Endothelial cell of umbilical vein (primary cell): ENCODE results near the gene BMPR1B. TPM values are rescaled to one million over a fixed set of nuclear protein-coding genes. Genes with fewer than 3 reads are reported as not detected.
"Not testable (repeated sequence)": the region's sequence is repeated elsewhere in the genome, so short reads cannot be mapped to it uniquely, and the experiment has no call there.

Source experiments
- BruUV-seq: library from RNA; stranded (reverse); fragments of 400-500 nt; replicated peaks from 2 replicates; lab custom pipeline; 2021; lab: Mats Ljungman, UMichigan
- CTCF ChIA-PET: fragments of 300-600, 350-600 bp; sonication (Branson Sonifier 250); formaldehyde crosslinking; loops from one replicate; lab custom pipeline; 2021; ENCODE audit warnings: antibody characterized with exemption, inconsistent platforms; lab: Charles Lee
- POLR2A ChIA-PET: fragments of 300-600, 350-600 bp; sonication (Branson Sonifier 250); formaldehyde crosslinking; loops from one replicate; lab custom pipeline; 2021; ENCODE audit warnings: antibody characterized with exemption, inconsistent platforms; lab: Charles Lee
- DNase-seq: peaks from one replicate; pipeline ENCODE4 v3.0.0-alpha.2; 2011; ENCODE audit warnings: low read depth, low spot score
- FAIRE-seq: peaks from 2 replicates; lab custom pipeline; 2011; peaks lifted over from hg19 to GRCh38; lab: Jason Lieb, UNC
- H2AFZ ChIP-seq: 2 replicates; pipeline ENCODE4 v1.6.0; 2012; ENCODE audit warnings: low read depth, low read length, control low read depth, inconsistent platforms
- H3K27ac ChIP-seq: 2 replicates; pipeline ENCODE4 v1.5.1; 2011; ENCODE audit warnings: low read depth, mild to moderate bottlenecking, control low read depth, low read length, moderate library complexity; ENCODE audit not compliant: insufficient read depth
- H3K27me3 ChIP-seq, 2 experiments: 2 replicates each; pipeline versions ENCODE4 v1.6.0 to v1.6.1; 2011; ENCODE audit warnings: low read length in 2 of 2, mixed read lengths in 1 of 2; ENCODE audit not compliant: control insufficient read depth in 2 of 2, insufficient read depth in 2 of 2
- H3K36me3 ChIP-seq, 2 experiments: 2 replicates in 1 of 2; 3 replicates in 1 of 2; pipeline ENCODE4 v1.5.1; 2011; ENCODE audit warnings: low read length in 2 of 2, mild to moderate bottlenecking in 1 of 2, moderate library complexity in 1 of 2; ENCODE audit not compliant: control insufficient read depth in 2 of 2, insufficient read depth in 2 of 2; ENCODE audit errors: extremely low read depth in 1 of 2
- H3K4me1 ChIP-seq: 3 replicates; pipeline ENCODE4 v1.5.1; 2011; ENCODE audit warnings: mild to moderate bottlenecking, low read length; ENCODE audit not compliant: control insufficient read depth, insufficient read depth; ENCODE audit errors: extremely low read depth
- H3K4me2 ChIP-seq: 2 replicates; pipeline ENCODE4 v1.6.1; 2011; ENCODE audit warnings: low read length, control low read depth, mixed read lengths; ENCODE audit not compliant: insufficient read depth
- H3K4me3 ChIP-seq, 3 experiments: fragments of 200-600 bp in 1 of 3; sonication (generic), shearing (Covaris generic) in 1 of 3; replicated peaks in 1 of 3; 2 replicates each; pipeline ENCODE4 v1.5.1; 2011 to 2016; ENCODE audit warnings: control low read depth in 3 of 3, low read length in 3 of 3, mild to moderate bottlenecking in 2 of 3, inconsistent platforms in 1 of 3, low read depth in 1 of 3, moderate library complexity in 1 of 3; ENCODE audit not compliant: insufficient read depth in 1 of 3
- H3K79me2 ChIP-seq: 2 replicates; pipeline ENCODE4 v1.6.0; 2012; ENCODE audit warnings: low read length, inconsistent platforms; ENCODE audit not compliant: control insufficient read depth, insufficient read depth
- H3K9ac ChIP-seq: replicated peaks from 2 replicates; pipeline ENCODE3; 2011; ENCODE audit warnings: low read length, control low read depth; ENCODE audit not compliant: insufficient read depth; ENCODE audit errors: extremely low read depth
- H3K9me1 ChIP-seq: replicated peaks from 3 replicates; pipeline ENCODE4 v1.6.0; 2011; ENCODE audit warnings: mild to moderate bottlenecking, low read length; ENCODE audit not compliant: control insufficient read depth, insufficient read depth; ENCODE audit errors: extremely low read depth
- H3K9me3 ChIP-seq: replicated peaks from 2 replicates; pipeline ENCODE4 v1.5.1; 2012; ENCODE audit warnings: low read length, inconsistent platforms; ENCODE audit not compliant: control insufficient read depth, insufficient read depth
- H4K20me1 ChIP-seq: replicated peaks from 2 replicates; pipeline ENCODE3; 2011; ENCODE audit warnings: mild to moderate bottlenecking, low read length; ENCODE audit not compliant: control insufficient read depth, insufficient read depth; ENCODE audit errors: extremely low read depth
- EZH2 ChIP-seq: IDR thresholded peaks from 2 replicates; pipeline ENCODE4 v1.6.1; 2012; ENCODE audit warnings: borderline replicate concordance, low read depth, mild to moderate bottlenecking, moderate library complexity, low read length, inconsistent platforms; ENCODE audit not compliant: severe bottlenecking
- FOS ChIP-seq: IDR thresholded peaks from 2 replicates; pipeline ENCODE4 v1.6.1; 2011; ENCODE audit warnings: mild to moderate bottlenecking, low read length, moderate library complexity, borderline replicate concordance; ENCODE audit not compliant: insufficient read depth
- GATA2 ChIP-seq: IDR thresholded peaks from 2 replicates; pipeline ENCODE4 v1.7.0; 2011; ENCODE audit warnings: low read depth, mild to moderate bottlenecking, moderate library complexity, mixed read lengths, low read length; ENCODE audit not compliant: insufficient read length, insufficient read depth
- JUN ChIP-seq: IDR thresholded peaks from 2 replicates; pipeline ENCODE4 v1.6.1; 2011; ENCODE audit warnings: borderline replicate concordance, low read depth; ENCODE audit not compliant: insufficient read length, insufficient read depth
- MYC ChIP-seq: IDR thresholded peaks from one replicate; pipeline ENCODE4 v1.6.1; 2011; ENCODE audit warnings: mild to moderate bottlenecking, low read depth, low read length
- POLR2A ChIP-seq: IDR thresholded peaks from 2 replicates; pipeline ENCODE4 v1.6.1; 2012; ENCODE audit warnings: low read depth, mild to moderate bottlenecking, control low read depth, low read length
- POLR2AphosphoS5 ChIP-seq: IDR thresholded peaks from 2 replicates; pipeline ENCODE4 v1.6.1; 2012; ENCODE audit warnings: low read depth, mild to moderate bottlenecking, control low read depth, low read length, moderate library complexity; ENCODE audit not compliant: insufficient read depth
- dilution Hi-C: fragments of 300-500 bp; cut with MboI; formaldehyde crosslinking; loops from one replicate; pipeline ENCODE4 v1.15.0; 2019; ENCODE audit warnings: low sequenced_read_pairs; ENCODE audit not compliant: extremely low pct_ligation_motif_present
- intact Hi-C: fragments of 100-400 bp; cut with micrococcal nuclease; formaldehyde crosslinking; loops from one replicate; pipeline ENCODE4 v1.10.0; 2022
- polyA plus RNA-seq, 4 experiments: library from polyadenylated mRNA; depleted of rRNA in 3 of 4; stranded (reverse) in 3 of 4; unstranded in 1 of 4; fragments of >200 nt; gene quantifications; 2 replicates each; pipeline versions ENCODE4 v1.2.1 to v1.2.3, GENCODE V29; 2011 to 2012; ENCODE audit warnings: missing spikeins in 1 of 4
- total RNA-seq: library from RNA; stranded (reverse); gene quantifications from 2 replicates; pipeline ENCODE4 v1.2.3, GENCODE V29; 2021
- TF ChIP-seq, protein P1 (sequence below): IDR thresholded peaks from 2 replicates; pipeline ENCODE4 v1.6.1; 2011; ENCODE audit not compliant: insufficient read depth, insufficient read length
- TF ChIP-seq, protein P2 (sequence below), 2 donors: IDR thresholded peaks; 1 replicate in 1 of 2; 2 replicates in 1 of 2; pipeline ENCODE4 v1.5.1; 2011; ENCODE audit warnings: low read length in 2 of 2, mild to moderate bottlenecking in 2 of 2, moderate library complexity in 2 of 2, control low read depth in 1 of 2, inconsistent platforms in 1 of 2, low read depth in 1 of 2; ENCODE audit not compliant: insufficient read depth in 1 of 2; ENCODE audit errors: extremely low read depth in 1 of 2

Gene BMPR1B
- total and polyA plus RNA-seq, 2 donors (not counting 3 experiments of a cell fraction or from before 2014, with no cell fraction given) = 0.28 to 2.1 TPM

DNA sequence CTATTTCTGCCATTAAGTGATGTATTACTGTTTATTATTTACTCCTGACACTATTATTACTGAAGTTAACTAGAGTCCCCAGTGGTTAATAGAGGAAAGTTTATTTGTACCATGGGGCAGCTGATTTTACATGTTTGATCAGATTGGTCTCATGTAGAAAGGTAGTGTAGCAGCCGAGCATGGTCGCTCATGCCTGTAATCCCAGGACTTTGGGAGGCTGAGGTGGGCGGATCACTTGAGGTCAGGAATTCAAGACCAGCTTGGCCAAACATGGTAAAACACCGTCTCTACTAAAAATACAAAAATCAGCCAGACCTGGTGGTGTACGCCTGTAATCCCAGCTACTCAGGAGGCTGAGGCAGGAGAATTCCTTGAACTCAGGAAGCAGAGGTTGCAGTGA, 74.6 kb downstream of the BMPR1B start:
- dilution Hi-C loops, BruUV-seq, H3K9me1 ChIP-seq, CTCF ChIA-PET, DNase-seq, POLR2A ChIA-PET, H3K27ac ChIP-seq, H3K9ac ChIP-seq, H3K36me3 ChIP-seq, H3K9me3 ChIP-seq, H2AFZ ChIP-seq, H4K20me1 ChIP-seq, H3K79me2 ChIP-seq, H3K4me1 ChIP-seq, intact Hi-C loops, FAIRE-seq, H3K4me2 ChIP-seq, H3K27me3 ChIP-seq, H3K4me3 ChIP-seq: not testable (repeated sequence)

DNA sequence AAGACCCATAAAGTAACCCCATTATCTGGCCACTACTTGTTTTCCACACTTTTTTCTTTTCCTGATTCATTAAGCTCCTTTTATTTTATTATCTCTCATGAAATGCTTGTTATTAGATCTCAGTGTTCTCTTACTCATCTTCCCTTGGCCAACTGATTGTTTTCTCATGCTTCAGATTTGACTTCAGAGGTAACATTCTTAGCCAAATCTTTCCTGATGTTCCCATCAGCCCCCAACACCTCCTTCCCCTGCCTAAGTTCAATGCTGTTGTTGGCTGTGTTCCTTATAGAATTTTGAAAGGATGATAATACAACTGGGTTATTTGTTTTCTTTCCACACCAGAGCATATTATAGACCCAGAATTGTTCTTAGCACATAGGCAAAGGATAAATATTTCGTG, 75.6 kb downstream of the BMPR1B start:
- no peak overlapping the region for H3K4me2 ChIP-seq
- dilution Hi-C loops (no loop called here), intact Hi-C loops (no loop called here)
- H2AFZ ChIP-seq = no peak overlapping the region
- no peak overlapping the region for H3K27ac ChIP-seq
- H3K79me2 ChIP-seq = no peaks in the 10 kb centered on the region
- BruUV-seq = no TSS peak
- H3K36me3 ChIP-seq = no peaks in the 10 kb centered on the region
- no peaks in the 10 kb centered on the region for H3K9me3 ChIP-seq
- H3K9me1 ChIP-seq = no peaks in the 10 kb centered on the region
- H3K9ac ChIP-seq = no peak overlapping the region
- H3K4me3 ChIP-seq = no peak overlapping the region
- ChIA-PET POLR2A (no interaction called here), CTCF (no interaction called here)
- TF ChIP-seq, protein P1, sequence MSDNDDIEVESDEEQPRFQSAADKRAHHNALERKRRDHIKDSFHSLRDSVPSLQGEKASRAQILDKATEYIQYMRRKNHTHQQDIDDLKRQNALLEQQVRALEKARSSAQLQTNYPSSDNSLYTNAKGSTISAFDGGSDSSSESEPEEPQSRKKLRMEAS = no peak
- TF ChIP-seq FOS (no peak), GATA2 (no peak), MYC (no peak), EZH2 (no peak), POLR2A (no peak), POLR2AphosphoS5 (no peak), JUN (no peak)
- TF ChIP-seq, protein P2, sequence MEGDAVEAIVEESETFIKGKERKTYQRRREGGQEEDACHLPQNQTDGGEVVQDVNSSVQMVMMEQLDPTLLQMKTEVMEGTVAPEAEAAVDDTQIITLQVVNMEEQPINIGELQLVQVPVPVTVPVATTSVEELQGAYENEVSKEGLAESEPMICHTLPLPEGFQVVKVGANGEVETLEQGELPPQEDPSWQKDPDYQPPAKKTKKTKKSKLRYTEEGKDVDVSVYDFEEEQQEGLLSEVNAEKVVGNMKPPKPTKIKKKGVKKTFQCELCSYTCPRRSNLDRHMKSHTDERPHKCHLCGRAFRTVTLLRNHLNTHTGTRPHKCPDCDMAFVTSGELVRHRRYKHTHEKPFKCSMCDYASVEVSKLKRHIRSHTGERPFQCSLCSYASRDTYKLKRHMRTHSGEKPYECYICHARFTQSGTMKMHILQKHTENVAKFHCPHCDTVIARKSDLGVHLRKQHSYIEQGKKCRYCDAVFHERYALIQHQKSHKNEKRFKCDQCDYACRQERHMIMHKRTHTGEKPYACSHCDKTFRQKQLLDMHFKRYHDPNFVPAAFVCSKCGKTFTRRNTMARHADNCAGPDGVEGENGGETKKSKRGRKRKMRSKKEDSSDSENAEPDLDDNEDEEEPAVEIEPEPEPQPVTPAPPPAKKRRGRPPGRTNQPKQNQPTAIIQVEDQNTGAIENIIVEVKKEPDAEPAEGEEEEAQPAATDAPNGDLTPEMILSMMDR (IDR thresholded peaks at IDR 0.05; ENCODE audit: extremely low read depth in 1 of 2, insufficient read depth in 1 of 2, low read depth in 1 of 2, low read length in 2 of 2) = no peak
- no peaks in the 10 kb centered on the region for H3K4me1 ChIP-seq
- FAIRE-seq (no peak), DNase-seq (no peak)
- H3K27me3 ChIP-seq = no peaks in the 10 kb centered on the region
- H4K20me1 ChIP-seq = no peaks in the 10 kb centered on the region
